ENCODE measurements around the gene GLB1L3.
"Not testable (repeated sequence)": the region's sequence is repeated elsewhere in the genome, so short reads cannot be mapped to it uniquely, and the experiment has no call there.

GLB1L3 gene

DNA sequence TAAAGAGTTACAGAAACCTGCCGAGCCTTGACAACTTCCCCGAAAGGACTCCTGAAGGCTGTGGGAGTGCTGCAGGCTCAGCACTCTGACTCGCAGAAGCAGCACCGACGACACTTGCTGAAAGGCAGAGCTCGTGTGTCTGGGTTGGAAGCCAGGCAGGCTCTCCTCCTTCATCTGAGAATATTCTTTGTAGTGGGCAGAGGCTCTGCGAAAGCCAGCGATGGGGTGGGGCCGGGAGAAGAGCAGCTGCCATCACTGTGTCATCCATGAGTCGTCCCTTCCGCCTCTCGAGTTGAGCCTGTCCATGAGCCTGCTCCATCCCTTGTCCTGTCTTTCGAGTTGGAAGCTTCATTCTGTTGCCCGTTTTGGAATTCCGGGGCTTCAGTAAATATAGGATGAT lies 67.5 kb downstream of the GLB1L3 start:
- H3K9me3 Mint-ChIP-seq: no peaks in the 10 kb centered on the region
- no peak overlapping the region for H3K4me3 Mint-ChIP-seq
- no peaks in the 10 kb centered on the region for H3K4me1 Mint-ChIP-seq
- ATAC-seq (ENCODE audit: low read depth) (no peak), DNase-seq (ENCODE audit: low spot score in 2 of 2) (no peak)
- H3K27me3 Mint-ChIP-seq: peaks cover 4% of the 10 kb centered on the region
- no peaks in the 10 kb centered on the region for H3K36me3 Mint-ChIP-seq
- no peak overlapping the region for H3K27ac Mint-ChIP-seq

- not testable (repeated sequence) for H3K4me3 Mint-ChIP-seq; H3K27ac Mint-ChIP-seq; H3K4me1 Mint-ChIP-seq; DNase-seq (ENCODE audit: low spot score in 2 of 2); ATAC-seq (ENCODE audit: low read depth); H3K9me3 Mint-ChIP-seq; H3K27me3 Mint-ChIP-seq; H3K36me3 Mint-ChIP-seq
Observed at GRCh38 chr11:134344497-134345236, 68.5 kb downstream of the GLB1L3 start.

- ATAC-seq (ENCODE audit: low read depth) (no peak), DNase-seq (ENCODE audit: low spot score in 2 of 2) (no peak)
- Mint-ChIP-seq H3K9me3 (no peaks in the 10 kb centered on the region), H3K27me3 (peaks cover 4% of the 10 kb centered on the region), H3K4me3 (no peak overlapping the region), H3K36me3 (no peaks in the 10 kb centered on the region), H3K27ac (no peak overlapping the region), H3K4me1 (peaks cover 5% of the 10 kb centered on the region)
Observed at GRCh38 chr11:134345237-134345550, 69.0 kb downstream of the GLB1L3 start.

GRCh38 chr11:134346101-134346975 lies 70.2 kb downstream of the GLB1L3 start:
- Mint-ChIP-seq H3K4me3 (no peak overlapping the region), H3K27ac (no peak overlapping the region), H3K36me3 (no peaks in the 10 kb centered on the region), H3K27me3 (peaks cover 4% of the 10 kb centered on the region), H3K4me1 (peaks cover 8% of the 10 kb centered on the region), H3K9me3 (no peaks in the 10 kb centered on the region)
- ATAC-seq (ENCODE audit: low read depth) (no peak), DNase-seq (ENCODE audit: low spot score in 2 of 2) (no peak)

- Mint-ChIP-seq H3K4me3 (no peak overlapping the region), H3K36me3 (no peaks in the 10 kb centered on the region), H3K4me1 (peaks cover 8% of the 10 kb centered on the region), H3K9me3 (no peaks in the 10 kb centered on the region), H3K27me3 (peaks cover 4% of the 10 kb centered on the region), H3K27ac (no peak overlapping the region)
- no peak for DNase-seq (ENCODE audit: low spot score in 2 of 2)
- ATAC-seq (ENCODE audit: low read depth): no peak
Observed at GRCh38 chr11:134346976-134347350, 70.8 kb downstream of the GLB1L3 start.

DNA sequence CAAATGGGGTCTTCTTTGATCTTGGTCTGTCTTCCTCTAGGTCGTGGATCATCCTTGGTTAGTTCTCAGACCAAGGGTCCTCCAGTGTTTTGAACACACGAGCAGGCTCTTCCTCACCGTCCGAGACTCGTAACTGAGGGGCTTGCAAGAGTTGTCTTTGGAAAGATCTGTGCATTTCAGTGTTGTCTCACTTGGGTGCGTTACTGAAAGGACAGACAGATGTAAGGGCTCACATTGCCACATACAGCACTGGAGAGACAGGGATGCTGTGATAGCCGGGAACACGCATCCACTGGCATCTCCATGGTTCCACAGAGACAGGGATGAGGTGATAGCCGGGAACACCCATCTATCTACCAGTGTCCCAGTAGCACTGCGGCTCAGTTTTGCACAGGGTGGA lies 71.3 kb downstream of the GLB1L3 start:
- Mint-ChIP-seq H3K4me3 (no peak overlapping the region), H3K27ac (no peak overlapping the region), H3K4me1 (peaks cover 8% of the 10 kb centered on the region), H3K27me3 (peaks cover 4% of the 10 kb centered on the region), H3K36me3 (no peaks in the 10 kb centered on the region), H3K9me3 (no peaks in the 10 kb centered on the region)
- no peak for DNase-seq (ENCODE audit: low spot score in 2 of 2)
- ATAC-seq (ENCODE audit: low read depth): no peak

DNA sequence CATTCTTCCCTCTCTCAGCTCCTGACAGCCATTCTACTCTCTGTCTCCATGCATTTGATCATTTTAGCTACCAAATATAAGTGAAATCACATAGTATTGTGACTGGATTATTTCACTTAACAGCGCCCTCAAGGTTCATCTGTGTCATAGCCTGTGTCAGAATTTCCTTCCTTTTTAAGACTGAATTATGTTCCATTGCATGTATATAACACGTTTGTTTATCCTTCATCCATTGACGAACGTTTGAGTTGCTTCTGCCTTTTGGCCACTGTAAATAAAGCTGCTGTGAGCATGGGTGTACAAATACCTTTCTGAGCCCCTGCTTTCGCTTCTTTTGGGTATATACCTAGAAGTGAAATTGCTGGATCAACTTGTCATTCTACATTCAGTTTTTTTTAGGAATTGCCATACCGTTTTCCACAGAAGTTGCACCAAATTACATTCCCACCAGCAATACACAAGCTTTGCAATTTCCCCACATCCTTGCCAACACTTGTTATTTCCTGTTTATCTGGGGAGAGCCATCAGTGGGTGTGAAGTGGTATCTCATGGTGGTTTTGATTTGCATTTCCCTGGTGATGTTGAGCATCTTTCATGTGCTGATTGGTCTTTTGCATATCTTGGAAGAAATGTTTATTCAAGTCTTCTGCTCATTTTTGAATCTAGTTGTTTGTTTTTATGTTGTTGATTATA lies 73.1 kb downstream of the GLB1L3 start:
- Mint-ChIP-seq H3K27me3 (peaks cover 7% of the 10 kb centered on the region), H3K4me3 (no peak overlapping the region), H3K27ac (no peak overlapping the region), H3K36me3 (no peaks in the 10 kb centered on the region), H3K4me1 (peaks cover 8% of the 10 kb centered on the region), H3K9me3 (peaks cover 6% of the 10 kb centered on the region)
- DNase-seq (ENCODE audit: low spot score in 2 of 2): no peak
- peak; percentile 39 for ATAC-seq (ENCODE audit: low read depth)

DNA sequence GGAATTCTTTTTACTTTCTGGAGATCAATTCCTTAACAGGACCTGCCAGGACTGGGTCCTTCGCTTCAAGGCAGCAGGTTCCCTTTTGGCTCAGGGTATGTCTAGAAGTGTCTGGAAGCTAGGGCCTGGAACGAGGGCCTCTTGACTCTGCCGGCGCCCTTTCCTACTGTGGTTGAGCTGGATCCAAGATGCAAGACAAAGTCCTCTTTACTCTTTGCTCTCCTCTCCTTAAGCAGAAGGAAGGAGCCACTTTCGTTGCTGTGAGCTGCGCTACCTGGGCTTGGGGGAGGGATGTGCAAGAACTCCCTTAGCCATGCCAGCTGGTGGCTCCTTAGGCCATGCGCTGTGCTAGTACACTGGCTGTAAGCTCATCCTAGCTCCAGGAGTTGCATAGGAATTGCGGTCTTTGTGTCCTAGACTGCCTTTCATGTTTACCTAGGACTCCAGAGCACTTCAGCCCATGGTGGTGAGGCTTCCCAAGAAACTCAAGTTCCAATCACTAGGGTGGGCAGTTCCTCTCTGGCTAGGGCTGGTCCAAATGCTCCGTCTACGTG lies 73.7 kb downstream of the GLB1L3 start:
- DNase-seq (ENCODE audit: low spot score in 2 of 2): no peak
- H3K27ac Mint-ChIP-seq: no peak overlapping the region
- peaks cover 8% of the 10 kb centered on the region for H3K4me1 Mint-ChIP-seq
- ATAC-seq (ENCODE audit: low read depth): no peak
- no peak overlapping the region for H3K4me3 Mint-ChIP-seq
- peaks cover 7% of the 10 kb centered on the region for H3K9me3 Mint-ChIP-seq
- H3K36me3 Mint-ChIP-seq: no peaks in the 10 kb centered on the region
- H3K27me3 Mint-ChIP-seq: peaks cover 7% of the 10 kb centered on the region

DNA sequence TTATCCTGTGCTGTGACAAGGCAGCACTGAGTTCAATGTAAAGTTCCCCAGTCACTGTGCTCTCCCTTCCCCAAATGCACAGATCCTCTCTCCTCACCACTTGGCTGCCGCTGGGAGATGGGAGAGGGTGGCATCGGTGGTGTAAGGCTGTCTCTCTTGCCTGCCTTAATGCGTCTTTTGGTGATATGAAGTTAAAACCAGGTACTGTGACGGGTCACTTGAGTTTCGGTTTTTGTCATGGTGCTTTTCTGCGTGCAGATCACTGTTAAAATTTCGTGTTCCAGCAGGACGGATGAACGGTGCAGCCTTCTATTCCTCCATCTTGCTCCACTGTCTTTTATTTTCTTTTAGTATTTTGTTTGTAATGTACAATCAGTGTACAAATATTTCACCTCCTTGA lies 74.2 kb downstream of the GLB1L3 start:
- Mint-ChIP-seq H3K4me1 (peaks cover 8% of the 10 kb centered on the region), H3K27me3 (peaks cover 9% of the 10 kb centered on the region), H3K36me3 (no peaks in the 10 kb centered on the region), H3K4me3 (peak overlapping the region; percentile 45), H3K27ac (no peak overlapping the region), H3K9me3 (peaks cover 10% of the 10 kb centered on the region)
- ATAC-seq (ENCODE audit: low read depth) (no peak), DNase-seq (ENCODE audit: low spot score in 2 of 2) (no peak)

DNA sequence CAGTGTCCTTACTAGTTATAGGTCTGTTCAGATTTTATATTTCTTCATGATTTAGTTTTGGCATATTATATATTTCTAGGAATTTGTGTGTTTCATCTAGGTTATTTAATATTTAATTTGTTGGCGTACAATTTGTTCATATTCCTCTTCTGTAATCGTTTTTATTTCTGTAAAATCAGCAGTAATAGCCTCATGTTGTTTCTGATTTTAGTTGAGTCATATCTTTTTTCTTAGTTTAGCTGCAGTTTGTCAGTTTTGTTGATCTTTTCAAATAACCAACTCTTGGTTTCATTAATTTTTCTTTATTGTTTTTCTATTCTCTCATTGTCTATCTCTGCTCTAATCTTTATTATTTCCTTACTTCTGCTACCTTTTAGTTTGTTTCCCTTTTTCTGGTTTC lies 75.9 kb downstream of the GLB1L3 start:
- ATAC-seq (ENCODE audit: low read depth): no peak
- H3K27ac Mint-ChIP-seq: no peak overlapping the region
- H3K36me3 Mint-ChIP-seq: no peaks in the 10 kb centered on the region
- H3K27me3 Mint-ChIP-seq: peaks cover 8% of the 10 kb centered on the region
- peaks cover 8% of the 10 kb centered on the region for H3K4me1 Mint-ChIP-seq
- peaks cover 10% of the 10 kb centered on the region for H3K9me3 Mint-ChIP-seq
- H3K4me3 Mint-ChIP-seq: no peak overlapping the region
- DNase-seq (ENCODE audit: low spot score in 2 of 2): no peak

DNA sequence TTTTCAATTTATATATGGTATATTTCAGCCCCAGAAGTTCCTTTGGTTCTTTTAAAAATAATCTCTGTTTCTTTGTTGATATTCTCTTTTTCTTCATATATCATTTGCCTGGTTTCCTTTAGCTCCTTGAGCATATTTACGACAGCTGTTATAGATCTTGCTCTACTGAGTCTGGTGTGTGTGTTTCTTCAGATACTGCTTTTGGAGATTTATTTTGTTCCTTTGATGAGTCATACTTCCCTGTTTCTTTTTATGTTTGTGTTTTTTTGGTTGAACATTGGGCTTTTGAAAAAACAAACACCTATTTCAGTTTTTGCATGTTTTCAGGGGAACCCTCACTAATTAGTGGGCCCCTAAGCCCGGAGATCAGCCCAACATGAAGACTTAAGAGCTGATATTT lies 79.0 kb downstream of the GLB1L3 start:
- no peak overlapping the region for H3K27ac Mint-ChIP-seq
- peaks cover 10% of the 10 kb centered on the region for H3K9me3 Mint-ChIP-seq
- no peak overlapping the region for H3K4me3 Mint-ChIP-seq
- no peaks in the 10 kb centered on the region for H3K36me3 Mint-ChIP-seq
- peaks cover 7% of the 10 kb centered on the region for H3K27me3 Mint-ChIP-seq
- DNase-seq (ENCODE audit: low spot score in 2 of 2) (no peak), ATAC-seq (ENCODE audit: low read depth) (no peak)
- H3K4me1 Mint-ChIP-seq: peaks cover 4% of the 10 kb centered on the region

DNA sequence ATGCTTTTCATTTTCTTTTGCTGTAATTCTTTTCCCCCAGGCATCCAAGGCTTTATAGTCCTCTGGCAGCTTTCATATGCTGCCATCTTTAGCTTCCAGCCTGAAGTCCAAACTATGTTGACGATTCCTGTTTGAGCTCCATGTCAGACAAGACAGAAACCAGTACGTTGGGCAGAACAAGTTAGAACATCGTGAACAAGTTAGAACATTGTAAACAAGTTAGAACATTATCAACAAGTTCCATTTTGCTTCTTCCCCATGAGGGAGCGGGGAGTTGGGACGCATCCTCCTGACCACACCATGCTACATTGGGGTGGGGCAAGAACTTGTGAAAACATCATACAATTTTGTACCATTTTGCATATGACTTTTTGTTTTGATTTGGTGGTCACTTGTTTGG lies 79.5 kb downstream of the GLB1L3 start:
- no peaks in the 10 kb centered on the region for H3K36me3 Mint-ChIP-seq
- ATAC-seq (ENCODE audit: low read depth) (no peak), DNase-seq (ENCODE audit: low spot score in 2 of 2) (no peak)
- H3K4me3 Mint-ChIP-seq: no peak overlapping the region
- no peak overlapping the region for H3K27ac Mint-ChIP-seq
- peaks cover 10% of the 10 kb centered on the region for H3K9me3 Mint-ChIP-seq
- no peaks in the 10 kb centered on the region for H3K4me1 Mint-ChIP-seq
- H3K27me3 Mint-ChIP-seq: peaks cover 8% of the 10 kb centered on the region

GRCh38 chr11:134356656-134357544 lies 80.7 kb downstream of the GLB1L3 start:
- H3K36me3 Mint-ChIP-seq: no peaks in the 10 kb centered on the region
- DNase-seq (ENCODE audit: low spot score in 2 of 2) (no peak), ATAC-seq (ENCODE audit: low read depth) (no peak)
- H3K27ac Mint-ChIP-seq: no peak overlapping the region
- no peak overlapping the region for H3K4me3 Mint-ChIP-seq
- H3K9me3 Mint-ChIP-seq: peaks cover 10% of the 10 kb centered on the region
- H3K4me1 Mint-ChIP-seq: peaks cover 1% of the 10 kb centered on the region
- peaks cover 11% of the 10 kb centered on the region for H3K27me3 Mint-ChIP-seq

All from memory B cell (primary cell).